ENCODE data around the gene SRXN1. TPM values are rescaled to one million over a fixed set of nuclear protein-coding genes. Genes with fewer than 3 reads are reported as not detected.

The SRXN1 gene
- total RNA-seq, 4 donors from 2014 or later, result 13.4 to 24.0 (median 22.7) TPM

- TF ChIP-seq CTCF (IDR thresholded peaks at IDR 0.05; ENCODE audit: low read depth), result no peak
Observed at GRCh38 chr20:645318-646106, 7.5 kb downstream of the SRXN1 start.

GRCh38 chr20:644692-645317 lies 8.2 kb downstream of the SRXN1 start:
- TF ChIP-seq CTCF (IDR thresholded peaks at IDR 0.05; ENCODE audit: low read depth), result no peak

GRCh38 chr20:642398-643174 lies 10.4 kb downstream of the SRXN1 start:
- TF ChIP-seq CTCF (IDR thresholded peaks at IDR 0.05; ENCODE audit: low read depth), result no peak

GRCh38 chr20:641516-641875 lies 11.5 kb downstream of the SRXN1 start:
- TF ChIP-seq CTCF (IDR thresholded peaks at IDR 0.05; ENCODE audit: low read depth), result no peak

GRCh38 chr20:640674-641515 lies 12.1 kb downstream of the SRXN1 start:
- TF ChIP-seq CTCF (IDR thresholded peaks at IDR 0.05; ENCODE audit: low read depth), result no peak

GRCh38 chr20:638579-638978 lies 14.4 kb downstream of the SRXN1 start:
- no peak for TF ChIP-seq CTCF (IDR thresholded peaks at IDR 0.05; ENCODE audit: low read depth)
